Esophagus squamous epithelium (tissue), 5 donors: ENCODE data around the gene ACSL1. TPM values are rescaled to one million over a fixed set of nuclear protein-coding genes. Genes with fewer than 3 reads are reported as not detected.

Source experiments
- DNase-seq: peaks from one replicate; lab custom pipeline; 2025; lab: John Stamatoyannopoulos, UW
- H3K27ac ChIP-seq, 4 donors: fragments of 200-600 bp; sonication (generic); one replicate each; pipeline ENCODE4 v1.5.1; 2016 to 2019; ENCODE audit warnings: mild to moderate bottlenecking in 1 of 4
- H3K27me3 ChIP-seq, 4 donors: fragments of 200-600 bp; sonication (generic); 1 replicate in 3 of 4; 2 replicates in 1 of 4; pipeline versions ENCODE4 v1.5.1 to v1.6.0; 2017 to 2021; ENCODE audit warnings: antibody characterized with exemption in 1 of 4
- H3K36me3 ChIP-seq, 3 donors: fragments of 200-600 bp; sonication (generic); one replicate each; pipeline ENCODE4 v1.5.1; 2016 to 2019
- H3K4me1 ChIP-seq, 3 donors: fragments of 200-600 bp; sonication (generic); one replicate each; pipeline ENCODE4 v1.5.1; 2017 to 2019
- H3K4me3 ChIP-seq, 4 donors: fragments of 200-600 bp; sonication (generic); 1 replicate in 3 of 4; 2 replicates in 1 of 4; pipeline ENCODE4 v1.5.1; 2016 to 2019; ENCODE audit warnings: mild to moderate bottlenecking in 2 of 4, moderate library complexity in 1 of 4
- H3K9me3 ChIP-seq, 3 donors: fragments of 200-600 bp; sonication (generic); one replicate each; pipeline ENCODE4 v1.5.1; 2016 to 2019
- CTCF ChIP-seq, 6 experiments: fragments of 450-650 bp in 4 of 6; fragments of 200-600 bp in 2 of 6; sonication (generic) in 2 of 6; IDR thresholded peaks; one replicate each; pipeline ENCODE4 v1.5.1; 2016 to 2019; ENCODE audit warnings: antibody characterized with exemption in 6 of 6, mild to moderate bottlenecking in 4 of 6, moderate library complexity in 4 of 6
- POLR2A ChIP-seq, 4 donors: fragments of 450-650 bp; IDR thresholded peaks; one replicate each; pipeline ENCODE4 v1.6.1; 2017; ENCODE audit warnings: antibody characterized with exemption in 4 of 4, mild to moderate bottlenecking in 4 of 4, moderate library complexity in 3 of 4
- WGBS, 2 donors: methylation state at CpG; one replicate each; pipeline ENCODE4 v1.1.5; 2018; 5-methylcytosine and 5-hydroxymethylcytosine counted together
- intact Hi-C: fragments of 100-400 bp; cut with DNase I; formaldehyde crosslinking; loops from one replicate; pipeline ENCODE4 v1.15.0; 2022
- total RNA-seq, 4 donors: library from RNA; depleted of rRNA; stranded (reverse); fragments of >200 nt; gene quantifications; one replicate each; pipeline ENCODE4 v1.1.0, GENCODE V29; 2016
- donor health status: DM: yes; HTN: yes; CAD: no.

The ACSL1 gene
- total RNA-seq, 4 donors from 2014 or later, result 59.7 to 101 (median 73.8) TPM

GRCh38 chr4:184823014-184823413, 2.8 kb downstream of the ACSL1 start:
- H3K36me3 ChIP-seq, result no peaks in the 10 kb centered on the region
- H3K27me3 ChIP-seq, result no peaks in the 10 kb centered on the region
- TF ChIP-seq CTCF (IDR thresholded peaks at IDR 0.05), result no peak
- no peak for TF ChIP-seq POLR2A (IDR thresholded peaks at IDR 0.05)
- peaks cover 3 to 58% (median 9%) of the 10 kb centered on the region in 3 donors for H3K4me1 ChIP-seq
- no peak overlapping the region for H3K4me3 ChIP-seq
- DNase-seq, result no peak
- intact Hi-C loops, result no loop called here
- 87 to 90% methylated on average over 2 of the region's 2 CpGs for WGBS, 2 donors
- no peaks in the 10 kb centered on the region for H3K9me3 ChIP-seq
- H3K27ac ChIP-seq, result no peak overlapping the region

GRCh38 chr4:184822356-184822755, 3.4 kb downstream of the ACSL1 start:
- DNase-seq, result no peak
- TF ChIP-seq CTCF (IDR thresholded peaks at IDR 0.05) (no peak), POLR2A (IDR thresholded peaks at IDR 0.05) (no peak)
- Histone ChIP-seq H3K9me3 (no peaks in the 10 kb centered on the region), H3K4me3 (no peak overlapping the region), H3K27ac (no peak overlapping the region), H3K4me1 (peaks cover 3 to 65% (median 9%) of the 10 kb centered on the region in 3 donors), H3K36me3 (no peaks in the 10 kb centered on the region), H3K27me3 (no peaks in the 10 kb centered on the region)
- intact Hi-C loops, result no loop called here
- WGBS, 2 donors, result 94 to 95% methylated on average over 6 to 9 of the region's 9 CpGs

- peaks cover 0 to 66% (median 9%) of the 10 kb centered on the region in 3 donors for H3K4me1 ChIP-seq
- TF ChIP-seq POLR2A (IDR thresholded peaks at IDR 0.05) (no peak), CTCF (IDR thresholded peaks at IDR 0.05) (no peak)
- H3K4me3 ChIP-seq, result no peak overlapping the region
- no peaks in the 10 kb centered on the region for H3K36me3 ChIP-seq
- WGBS, 2 donors, result 71 to 83% methylated on average over 1 to 2 of the region's 2 CpGs
- no peaks in the 10 kb centered on the region for H3K27me3 ChIP-seq
- H3K9me3 ChIP-seq, result no peaks in the 10 kb centered on the region
- peak overlapping the region in 1 of 4 donors; percentile 10 for H3K27ac ChIP-seq
- intact Hi-C loops, result no loop called here
- no peak for DNase-seq
Measured at GRCh38 chr4:184821242-184821641, 4.5 kb downstream of the ACSL1 start.

GRCh38 chr4:184819786-184820185, 6.0 kb downstream of the ACSL1 start:
- H3K27me3 ChIP-seq, result no peaks in the 10 kb centered on the region
- 76 to 82% methylated on average over 5 to 6 of the region's 6 CpGs for WGBS, 2 donors
- no peak overlapping the region for H3K4me3 ChIP-seq
- intact Hi-C loops, result no loop called here
- H3K27ac ChIP-seq, result peak overlapping the region in 1 of 4 donors; percentile 11
- no peaks in the 10 kb centered on the region for H3K9me3 ChIP-seq
- H3K36me3 ChIP-seq, result no peaks in the 10 kb centered on the region
- peaks cover under 1 to 74% (median 11%) of the 10 kb centered on the region in 3 donors for H3K4me1 ChIP-seq
- TF ChIP-seq POLR2A (IDR thresholded peaks at IDR 0.05) (peak in 1 of 4 donors; percentile 21), CTCF (IDR thresholded peaks at IDR 0.05) (no peak)
- no peak for DNase-seq

- no peaks in the 10 kb centered on the region for H3K36me3 ChIP-seq
- no peak for DNase-seq
- no peaks in the 10 kb centered on the region for H3K27me3 ChIP-seq
- no peak overlapping the region for H3K27ac ChIP-seq
- H3K9me3 ChIP-seq, result no peaks in the 10 kb centered on the region
- intact Hi-C loops, result no loop called here
- no peak overlapping the region for H3K4me3 ChIP-seq
- 76 to 93% methylated on average over 4 of the region's 4 CpGs for WGBS, 2 donors
- TF ChIP-seq POLR2A (IDR thresholded peaks at IDR 0.05), result no peak
- TF ChIP-seq CTCF (IDR thresholded peaks at IDR 0.05), result no peak
- peaks cover 8 to 77% (median 8%) of the 10 kb centered on the region in 3 donors for H3K4me1 ChIP-seq
Measured at GRCh38 chr4:184818216-184818564, 7.6 kb downstream of the ACSL1 start.
